NCI-H748 (cell line): ENCODE results near the gene PDE4D.

ENCODE experiments used
- DNase-seq: peaks from one replicate; lab custom pipeline; 2025; ENCODE audit not compliant: unreplicated experiment; lab: John Stamatoyannopoulos, UW

Gene PDE4D

GRCh38 chr5:59197911-59198310 is 695.6 kb downstream of the PDE4D start:
- no peak for DNase-seq

GRCh38 chr5:59193616-59194319 is 699.8 kb downstream of the PDE4D start:
- no peak for DNase-seq

GRCh38 chr5:59190746-59191145 is 702.8 kb downstream of the PDE4D start:
- no peak for DNase-seq

GRCh38 chr5:59189472-59190244 is 703.9 kb downstream of the PDE4D start:
- no peak for DNase-seq

- DNase-seq: peak; percentile 73
These were observed 704.9 kb downstream of the PDE4D start for GRCh38 chr5:59188419-59189225.

- no peak for DNase-seq
These were observed 705.7 kb downstream of the PDE4D start for GRCh38 chr5:59187857-59188256.

GRCh38 chr5:59186623-59187022 is 706.9 kb downstream of the PDE4D start:
- peak; percentile 13 for DNase-seq

- no peak for DNase-seq
These were observed 707.7 kb downstream of the PDE4D start for GRCh38 chr5:59185757-59186385.

- DNase-seq: no peak
These were observed 708.8 kb downstream of the PDE4D start for GRCh38 chr5:59184769-59185168.

GRCh38 chr5:59182760-59183159 is 710.8 kb downstream of the PDE4D start:
- no peak for DNase-seq

GRCh38 chr5:59180515-59180914 is 713.0 kb downstream of the PDE4D start:
- no peak for DNase-seq

GRCh38 chr5:59179704-59180103 is 713.8 kb downstream of the PDE4D start:
- no peak for DNase-seq

- DNase-seq: no peak
These were observed 715.0 kb downstream of the PDE4D start for GRCh38 chr5:59178482-59178881.

GRCh38 chr5:59178071-59178470 is 715.5 kb downstream of the PDE4D start:
- DNase-seq: no peak

- no peak for DNase-seq
These were observed 715.9 kb downstream of the PDE4D start for GRCh38 chr5:59177644-59178043.

- peak; percentile 54 for DNase-seq
These were observed 719.2 kb downstream of the PDE4D start for GRCh38 chr5:59174248-59174844.

- no peak for DNase-seq
These were observed 719.9 kb downstream of the PDE4D start for GRCh38 chr5:59173578-59173977.

- DNase-seq: no peak
These were observed 722.4 kb downstream of the PDE4D start for GRCh38 chr5:59171131-59171530.

- DNase-seq: no peak
These were observed 723.8 kb downstream of the PDE4D start for GRCh38 chr5:59169768-59170150.

GRCh38 chr5:59169081-59169767 is 724.3 kb downstream of the PDE4D start:
- no peak for DNase-seq
